Fibroblast of villous mesenchyme (primary cell): Measurements from ENCODE around the gene ZGPAT. TPM values are rescaled to one million over a fixed set of nuclear protein-coding genes. Genes with fewer than 3 reads are reported as not detected.

Experiments used
- DNase-seq: peaks from one replicate; pipeline ENCODE4 v3.0.0-alpha.2; 2010; ENCODE audit warnings: low read depth
- H3K4me3 ChIP-seq: 2 replicates; pipeline ENCODE4 v1.5.1; 2011; ENCODE audit warnings: low read depth, mild to moderate bottlenecking, low read length
- CTCF ChIP-seq: IDR thresholded peaks from 2 replicates; pipeline ENCODE4 v1.5.1; 2012; ENCODE audit warnings: low read depth, mild to moderate bottlenecking, low read length; ENCODE audit not compliant: insufficient read depth
- total RNA-seq: library from RNA; depleted of rRNA; stranded (reverse); fragments of >200 nt; gene quantifications from 2 replicates; pipeline ENCODE4 v1.2.3, GENCODE V29; 2012

Gene ZGPAT
- total RNA-seq, 1 donor: 19.4 TPM

DNA sequence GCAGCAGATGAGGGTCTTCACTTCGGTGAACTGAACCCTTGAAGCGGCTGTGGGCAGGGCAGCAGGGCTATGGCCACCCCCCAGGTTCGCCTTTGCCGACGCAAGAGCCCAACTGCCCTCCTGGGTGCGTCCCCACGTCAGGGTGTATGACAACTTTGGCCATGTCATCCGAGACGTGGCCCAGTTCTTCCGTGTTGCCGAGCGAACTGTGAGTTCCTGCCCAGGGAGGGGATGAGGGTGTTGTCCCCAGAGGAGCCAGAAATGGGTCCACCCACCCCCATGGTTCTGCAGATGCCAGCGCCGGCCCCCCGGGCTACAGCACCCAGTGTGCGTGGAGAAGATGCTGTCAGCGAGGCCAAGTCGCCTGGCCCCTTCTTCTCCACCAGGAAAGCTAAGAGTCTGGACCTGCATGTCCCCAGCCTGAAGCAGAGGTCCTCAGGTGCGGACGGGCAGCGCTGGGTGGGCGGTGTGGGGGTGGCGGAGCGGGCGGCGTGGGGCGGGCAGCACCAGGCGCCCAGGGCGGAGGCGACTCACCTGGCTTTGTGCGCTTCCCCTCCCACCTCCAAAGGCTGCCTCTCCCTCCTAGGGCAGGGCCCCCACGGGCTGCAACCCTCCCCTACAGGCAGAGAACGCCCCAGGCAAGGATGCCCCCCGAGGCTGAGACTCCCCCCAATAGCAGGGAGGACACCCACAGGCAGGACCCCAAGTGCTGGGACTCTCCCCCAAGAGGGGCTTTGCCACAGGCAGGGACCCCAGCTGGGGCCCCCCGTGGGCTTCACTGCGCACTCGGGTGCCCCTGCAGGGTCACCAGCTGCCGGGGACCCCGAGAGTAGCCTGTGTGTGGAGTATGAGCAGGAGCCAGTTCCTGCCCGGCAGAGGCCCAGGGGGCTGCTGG, 17.6 kb upstream of the ZGPAT start:
- no peak for DNase-seq
- H3K4me3 ChIP-seq: no peak overlapping the region
- no peak for TF ChIP-seq CTCF

- no peak for DNase-seq
- no peak overlapping the region for H3K4me3 ChIP-seq
- TF ChIP-seq CTCF: no peak
Measured at GRCh38 chr20:63690898-63691710, 16.7 kb upstream of the ZGPAT start.

GRCh38 chr20:63691711-63692435, 16.0 kb upstream of the ZGPAT start:
- no peak for TF ChIP-seq CTCF
- no peak overlapping the region for H3K4me3 ChIP-seq
- DNase-seq: no peak

DNA sequence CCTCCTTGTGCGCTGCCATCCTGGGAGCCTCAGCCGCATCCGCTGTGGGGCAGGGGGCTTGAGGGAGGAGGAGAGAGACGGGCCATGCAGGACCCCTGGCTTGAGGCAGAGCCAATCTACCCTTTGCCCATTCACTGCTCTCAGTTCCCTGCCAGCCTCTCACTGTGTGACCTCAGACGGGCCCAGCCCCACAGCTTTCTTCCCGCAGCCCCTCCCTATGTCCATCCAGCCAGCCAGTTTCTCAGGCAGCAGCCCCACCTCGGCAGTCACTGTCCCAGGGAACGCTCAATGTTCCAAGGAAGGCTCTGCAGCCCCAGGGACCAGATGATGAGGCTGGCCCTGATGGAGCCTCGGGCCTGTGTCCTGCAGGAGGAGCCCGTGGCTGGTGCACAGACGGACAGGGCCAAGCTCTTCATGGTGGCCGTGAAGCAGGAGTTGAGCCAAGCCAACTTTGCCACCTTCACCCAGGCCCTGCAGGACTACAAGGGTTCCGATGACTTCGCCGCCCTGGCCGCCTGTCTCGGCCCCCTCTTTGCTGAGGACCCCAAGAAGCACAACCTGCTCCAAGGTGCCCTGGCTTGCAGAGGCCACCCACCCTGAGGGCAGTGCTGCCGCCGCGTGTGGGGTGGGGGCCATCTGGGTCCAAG, 15.3 kb upstream of the ZGPAT start:
- DNase-seq: no peak
- TF ChIP-seq CTCF: peak; percentile 24
- H3K4me3 ChIP-seq: no peak overlapping the region

DNA sequence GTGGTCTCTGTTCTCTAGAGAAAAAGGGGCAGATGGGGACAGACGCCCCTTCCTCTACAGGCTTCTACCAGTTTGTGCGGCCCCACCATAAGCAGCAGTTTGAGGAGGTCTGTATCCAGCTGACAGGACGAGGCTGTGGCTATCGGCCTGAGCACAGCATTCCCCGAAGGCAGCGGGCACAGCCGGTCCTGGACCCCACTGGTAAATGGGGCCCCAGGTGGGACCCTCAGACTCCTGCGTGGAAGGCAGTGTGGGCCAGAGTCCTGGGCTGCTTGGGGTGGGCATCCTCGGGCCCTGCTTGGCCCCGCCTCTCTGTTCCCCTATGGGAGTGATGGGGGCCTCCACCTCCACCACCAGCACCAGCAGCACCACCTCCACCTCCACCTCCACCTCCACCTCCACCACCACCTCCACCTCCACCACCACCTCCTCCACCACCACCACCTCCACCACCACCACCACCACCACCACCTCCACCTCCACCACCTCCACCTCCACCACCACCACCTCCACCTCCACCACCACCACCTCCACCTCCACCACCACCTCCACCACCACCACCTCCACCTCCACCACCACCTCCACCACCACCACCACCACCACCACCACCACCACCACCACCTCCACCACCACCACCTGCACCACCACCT, 14.6 kb upstream of the ZGPAT start:
- no peak for DNase-seq
- no peak for TF ChIP-seq CTCF
- H3K4me3 ChIP-seq: no peak overlapping the region
